GM19043 (cell line): Measurements from ENCODE around the gene TLE4.
"Not testable (repeated sequence)": the region's sequence is repeated elsewhere in the genome, so short reads cannot be mapped to it uniquely, and the experiment has no call there.

ENCODE experiments used
- ATAC-seq: cut with Tn5 transposase; IDR thresholded peaks from one replicate; pipeline ENCODE4 v1.9.1; 2021; ENCODE audit warnings: low read depth; ENCODE audit not compliant: unreplicated experiment

The TLE4 gene

GRCh38 chr9:79598562-79599345 is 27.0 kb downstream of the TLE4 start:
- ATAC-seq: no peak

GRCh38 chr9:79600466-79600865 is 28.7 kb downstream of the TLE4 start:
- ATAC-seq: no peak

- no peak for ATAC-seq
Measured at GRCh38 chr9:79603222-79603920, 31.6 kb downstream of the TLE4 start.

GRCh38 chr9:79604149-79604548 is 32.4 kb downstream of the TLE4 start:
- ATAC-seq: no peak

GRCh38 chr9:79604921-79605562 is 33.3 kb downstream of the TLE4 start:
- no peak for ATAC-seq

GRCh38 chr9:79606529-79606928 is 34.8 kb downstream of the TLE4 start:
- not testable (repeated sequence) for ATAC-seq

GRCh38 chr9:79609468-79610018 is 37.8 kb downstream of the TLE4 start:
- ATAC-seq: no peak

- no peak for ATAC-seq
Measured at GRCh38 chr9:79610019-79610631, 38.4 kb downstream of the TLE4 start.

- ATAC-seq: peak; percentile 92
Measured at GRCh38 chr9:79610791-79611614, 39.2 kb downstream of the TLE4 start.

- ATAC-seq: no peak
Measured at GRCh38 chr9:79613145-79613544, 41.4 kb downstream of the TLE4 start.

GRCh38 chr9:79615038-79615437 is 43.3 kb downstream of the TLE4 start:
- ATAC-seq: no peak

- no peak for ATAC-seq
Measured at GRCh38 chr9:79616013-79616412, 44.2 kb downstream of the TLE4 start.

- no peak for ATAC-seq
Measured at GRCh38 chr9:79616971-79617370, 45.2 kb downstream of the TLE4 start.

- no peak for ATAC-seq
Measured at GRCh38 chr9:79617395-79617794, 45.6 kb downstream of the TLE4 start.

GRCh38 chr9:79619930-79620329 is 48.2 kb downstream of the TLE4 start:
- ATAC-seq: no peak

- no peak for ATAC-seq
Measured at GRCh38 chr9:79621916-79622575, 50.3 kb downstream of the TLE4 start.

GRCh38 chr9:79623799-79624721 is 52.3 kb downstream of the TLE4 start:
- ATAC-seq: peak; percentile 93

GRCh38 chr9:79629721-79630120 is 58.0 kb downstream of the TLE4 start:
- ATAC-seq: no peak
